ENCODE results near the gene SLC17A7.
"Not testable (repeated sequence)": the region's sequence is repeated elsewhere in the genome, so short reads cannot be mapped to it uniquely, and the experiment has no call there.

The SLC17A7 gene

GRCh38 chr19:49468199-49468598 lies 26.9 kb upstream of the SLC17A7 start:
- Histone ChIP-seq H3K9ac (ENCODE audit: low read depth, low read length) (no peak overlapping the region), H3K4me3 (ENCODE audit: low read length) (no peak overlapping the region), H3K27me3 (ENCODE audit: control insufficient read depth, insufficient read depth, low read length) (no peaks in the 10 kb centered on the region), H3K4me2 (ENCODE audit: low read length) (no peak overlapping the region), H3K9me3 (replicated peaks; ENCODE audit: low read length) (no peaks in the 10 kb centered on the region), H3K36me3 (ENCODE audit: insufficient read depth, low read length) (peaks cover 5% of the 10 kb centered on the region), H3K4me1 (ENCODE audit: control insufficient read depth, insufficient read depth, low read length) (no peaks in the 10 kb centered on the region)

GRCh38 chr19:49465371-49465770 lies 24.0 kb upstream of the SLC17A7 start:
- Histone ChIP-seq H3K9ac (ENCODE audit: low read depth, low read length) (no peak overlapping the region), H3K36me3 (ENCODE audit: insufficient read depth, low read length) (peaks cover 5% of the 10 kb centered on the region)

GRCh38 chr19:49463960-49464740 lies 22.8 kb upstream of the SLC17A7 start:
- Histone ChIP-seq H3K36me3 (ENCODE audit: insufficient read depth, low read length) (peaks cover 11% of the 10 kb centered on the region), H3K4me3 (ENCODE audit: low read length) (no peak overlapping the region), H3K4me1 (ENCODE audit: control insufficient read depth, insufficient read depth, low read length) (no peaks in the 10 kb centered on the region), H3K27me3 (ENCODE audit: control insufficient read depth, insufficient read depth, low read length) (no peaks in the 10 kb centered on the region), H3K4me2 (ENCODE audit: low read length) (no peak overlapping the region), H3K9ac (ENCODE audit: low read depth, low read length) (no peak overlapping the region), H3K9me3 (replicated peaks; ENCODE audit: low read length) (no peaks in the 10 kb centered on the region)

More at GRCh38 chr19:49465371-49465770, 24.0 kb upstream of the SLC17A7 start:
- H3K27me3 ChIP-seq (ENCODE audit: control insufficient read depth, insufficient read depth, low read length) = no peaks in the 10 kb centered on the region
- no peak overlapping the region for H3K4me2 ChIP-seq (ENCODE audit: low read length)
- no peaks in the 10 kb centered on the region for H3K9me3 ChIP-seq (replicated peaks; ENCODE audit: low read length)
- no peaks in the 10 kb centered on the region for H3K4me1 ChIP-seq (ENCODE audit: control insufficient read depth, insufficient read depth, low read length)
- H3K4me3 ChIP-seq (ENCODE audit: low read length) = no peak overlapping the region

GRCh38 chr19:49462492-49462891 lies 21.2 kb upstream of the SLC17A7 start:
- Histone ChIP-seq H3K9me3 (replicated peaks; ENCODE audit: low read length) (no peaks in the 10 kb centered on the region), H3K36me3 (ENCODE audit: insufficient read depth, low read length) (peaks cover 11% of the 10 kb centered on the region), H3K4me1 (ENCODE audit: control insufficient read depth, insufficient read depth, low read length) (peaks cover 3% of the 10 kb centered on the region), H3K27me3 (ENCODE audit: control insufficient read depth, insufficient read depth, low read length) (no peaks in the 10 kb centered on the region), H3K4me2 (ENCODE audit: low read length) (no peak overlapping the region), H3K9ac (ENCODE audit: low read depth, low read length) (no peak overlapping the region), H3K4me3 (ENCODE audit: low read length) (no peak overlapping the region)

- Histone ChIP-seq H3K36me3 (ENCODE audit: insufficient read depth, low read length) (peaks cover 11% of the 10 kb centered on the region), H3K4me3 (ENCODE audit: low read length) (no peak overlapping the region), H3K4me1 (ENCODE audit: control insufficient read depth, insufficient read depth, low read length) (peaks cover 3% of the 10 kb centered on the region), H3K4me2 (ENCODE audit: low read length) (no peak overlapping the region), H3K9ac (ENCODE audit: low read depth, low read length) (no peak overlapping the region), H3K27me3 (ENCODE audit: control insufficient read depth, insufficient read depth, low read length) (no peaks in the 10 kb centered on the region), H3K9me3 (replicated peaks; ENCODE audit: low read length) (no peaks in the 10 kb centered on the region)
Observed at GRCh38 chr19:49461656-49462055, 20.3 kb upstream of the SLC17A7 start.

- H3K9ac ChIP-seq (ENCODE audit: low read depth, low read length); H3K4me1 ChIP-seq (ENCODE audit: control insufficient read depth, insufficient read depth, low read length); H3K4me3 ChIP-seq (ENCODE audit: low read length); H3K4me2 ChIP-seq (ENCODE audit: low read length); H3K9me3 ChIP-seq (replicated peaks; ENCODE audit: low read length); H3K27me3 ChIP-seq (ENCODE audit: control insufficient read depth, insufficient read depth, low read length): not testable (repeated sequence)
- H3K36me3 ChIP-seq (ENCODE audit: insufficient read depth, low read length) = peaks cover 11% of the 10 kb centered on the region
Observed at GRCh38 chr19:49461130-49461529, 19.8 kb upstream of the SLC17A7 start.

- H3K9ac ChIP-seq (ENCODE audit: low read depth, low read length) = no peak overlapping the region
- H3K4me2 ChIP-seq (ENCODE audit: low read length) = no peak overlapping the region
- H3K27me3 ChIP-seq (ENCODE audit: control insufficient read depth, insufficient read depth, low read length) = no peaks in the 10 kb centered on the region
- H3K4me3 ChIP-seq (ENCODE audit: low read length) = no peak overlapping the region
- H3K4me1 ChIP-seq (ENCODE audit: control insufficient read depth, insufficient read depth, low read length) = peaks cover 13% of the 10 kb centered on the region
- peaks cover 7% of the 10 kb centered on the region for H3K36me3 ChIP-seq (ENCODE audit: insufficient read depth, low read length)
- H3K9me3 ChIP-seq (replicated peaks; ENCODE audit: low read length) = no peaks in the 10 kb centered on the region
Observed at GRCh38 chr19:49459388-49459787, 18.1 kb upstream of the SLC17A7 start.

GRCh38 chr19:49458567-49458903 lies 17.2 kb upstream of the SLC17A7 start:
- Histone ChIP-seq H3K9me3 (replicated peaks; ENCODE audit: low read length) (no peaks in the 10 kb centered on the region), H3K36me3 (ENCODE audit: insufficient read depth, low read length) (peaks cover 6% of the 10 kb centered on the region), H3K4me1 (ENCODE audit: control insufficient read depth, insufficient read depth, low read length) (peaks cover 19% of the 10 kb centered on the region), H3K27me3 (ENCODE audit: control insufficient read depth, insufficient read depth, low read length) (no peaks in the 10 kb centered on the region), H3K4me3 (ENCODE audit: low read length) (no peak overlapping the region), H3K4me2 (ENCODE audit: low read length) (no peak overlapping the region), H3K9ac (ENCODE audit: low read depth, low read length) (peak overlapping the region; percentile 34)

- Histone ChIP-seq H3K36me3 (ENCODE audit: insufficient read depth, low read length) (peaks cover 6% of the 10 kb centered on the region), H3K27me3 (ENCODE audit: control insufficient read depth, insufficient read depth, low read length) (no peaks in the 10 kb centered on the region), H3K4me3 (ENCODE audit: low read length) (no peak overlapping the region), H3K9ac (ENCODE audit: low read depth, low read length) (peak overlapping the region; percentile 43), H3K4me2 (ENCODE audit: low read length) (no peak overlapping the region), H3K4me1 (ENCODE audit: control insufficient read depth, insufficient read depth, low read length) (peaks cover 19% of the 10 kb centered on the region), H3K9me3 (replicated peaks; ENCODE audit: low read length) (no peaks in the 10 kb centered on the region)
Observed at GRCh38 chr19:49456326-49456725, 15.0 kb upstream of the SLC17A7 start.

- no peaks in the 10 kb centered on the region for H3K27me3 ChIP-seq (ENCODE audit: control insufficient read depth, insufficient read depth, low read length)
- H3K4me3 ChIP-seq (ENCODE audit: low read length) = no peak overlapping the region
- H3K4me2 ChIP-seq (ENCODE audit: low read length) = no peak overlapping the region
- H3K9ac ChIP-seq (ENCODE audit: low read depth, low read length) = peak overlapping the region; percentile 43
- peaks cover 20% of the 10 kb centered on the region for H3K4me1 ChIP-seq (ENCODE audit: control insufficient read depth, insufficient read depth, low read length)
- H3K36me3 ChIP-seq (ENCODE audit: insufficient read depth, low read length) = peaks cover 6% of the 10 kb centered on the region
- H3K9me3 ChIP-seq (replicated peaks; ENCODE audit: low read length) = no peaks in the 10 kb centered on the region
Observed at GRCh38 chr19:49455773-49456172, 14.4 kb upstream of the SLC17A7 start.

- peaks cover 4% of the 10 kb centered on the region for H3K36me3 ChIP-seq (ENCODE audit: insufficient read depth, low read length)
- H3K27me3 ChIP-seq (ENCODE audit: control insufficient read depth, insufficient read depth, low read length) = no peaks in the 10 kb centered on the region
- peak overlapping the region; percentile 73 for H3K4me3 ChIP-seq (ENCODE audit: low read length)
- H3K4me2 ChIP-seq (ENCODE audit: low read length) = peak overlapping the region; percentile 88
- peaks cover 24% of the 10 kb centered on the region for H3K4me1 ChIP-seq (ENCODE audit: control insufficient read depth, insufficient read depth, low read length)
- no peaks in the 10 kb centered on the region for H3K9me3 ChIP-seq (replicated peaks; ENCODE audit: low read length)
- H3K9ac ChIP-seq (ENCODE audit: low read depth, low read length) = peak overlapping the region; percentile 94
Observed at GRCh38 chr19:49453757-49454240, 12.5 kb upstream of the SLC17A7 start.

Data from skeletal muscle satellite cell (primary cell).